K562 (cell line): ENCODE data around the gene EGR1. TPM values are rescaled to one million over a fixed set of nuclear protein-coding genes. Genes with fewer than 3 reads are reported as not detected.

Source experiments
- ATAC-seq: fragments of 200-7000 bp; cut with Tn5 transposase; 3 replicates; pipeline ENCODE4 v1.9.1; 2020; ENCODE audit warnings: moderate library complexity
- BruUV-seq: library from RNA; stranded (reverse); fragments of 400-500 nt; replicated peaks from 2 replicates; lab custom pipeline; 2021; lab: Mats Ljungman, UMichigan
- CTCF ChIA-PET: fragments of 300-600 bp; formaldehyde crosslinking; extraction: SDS; loops from one replicate; lab custom pipeline; 2021; ENCODE audit warnings: low intra/inter-chr PET ratio; lab: Yijun Ruan, JAX
- POLR2A ChIA-PET: fragments of 300-600, 350-650 bp; sonication (Branson Sonifier 250); formaldehyde crosslinking; extraction: SDS; loops from one replicate; lab custom pipeline; 2021; ENCODE audit warnings: antibody characterized with exemption, inconsistent platforms; lab: Yijun Ruan, JAX
- DNase-seq, 4 experiments: peaks; one replicate each; pipeline versions ENCODE4 v3.0.0 to v3.0.0-alpha.2; 2011 to 2018; ENCODE audit warnings: low spot score in 3 of 4, mixed read lengths in 3 of 4; ENCODE audit errors: extremely low read depth in 1 of 4
- FAIRE-seq: peaks from 2 replicates; lab custom pipeline; 2011; peaks lifted over from hg19 to GRCh38; lab: Jason Lieb, UNC
- H2AFZ ChIP-seq: 2 replicates; pipeline ENCODE4 v1.6.0; 2011; ENCODE audit warnings: low read depth, low read length, control low read depth, inconsistent platforms
- H3K27ac ChIP-seq: fragments of 200-600 bp; 3 replicates; pipeline ENCODE4 v1.8.0; 2011; ENCODE audit warnings: low read depth, mild to moderate bottlenecking, control low read depth, inconsistent platforms, low read length, moderate library complexity, mixed read lengths; ENCODE audit errors: extremely low read depth
- H3K27me3 ChIP-seq, 2 experiments: fragments of 300-600 bp in 1 of 2; 2 replicates in 1 of 2; 3 replicates in 1 of 2; pipeline versions ENCODE4 v1.6.0 to v1.8.0; 2011; ENCODE audit warnings: inconsistent platforms in 2 of 2, low read length in 2 of 2, mild to moderate bottlenecking in 1 of 2, mixed read lengths in 1 of 2, moderate library complexity in 1 of 2; ENCODE audit not compliant: control insufficient read depth in 2 of 2, insufficient read depth in 2 of 2
- H3K36me3 ChIP-seq: fragments of 300-600 bp; 3 replicates; pipeline ENCODE4 v1.8.0; 2011; ENCODE audit warnings: mild to moderate bottlenecking, low read length, inconsistent platforms; ENCODE audit not compliant: control insufficient read depth, insufficient read depth
- H3K4me1 ChIP-seq, 2 experiments: fragments of 200-600 bp in 1 of 2; replicated peaks in 1 of 2; 2 replicates in 1 of 2; 3 replicates in 1 of 2; pipeline versions ENCODE4 v1.5.1 to v1.8.0; 2011; ENCODE audit warnings: inconsistent platforms in 2 of 2, low read length in 2 of 2, mild to moderate bottlenecking in 1 of 2, mixed read lengths in 1 of 2, moderate library complexity in 1 of 2; ENCODE audit not compliant: control insufficient read depth in 2 of 2, insufficient read depth in 2 of 2
- H3K4me2 ChIP-seq: 2 replicates; pipeline ENCODE4 v1.6.1; 2011; ENCODE audit warnings: low read length, control low read depth, inconsistent platforms, mixed read lengths; ENCODE audit not compliant: insufficient read depth
- H3K4me3 ChIP-seq: fragments of 200-600 bp; sonication (generic), shearing (Covaris generic); 2 replicates; pipeline ENCODE4 v1.5.1; 2016; ENCODE audit warnings: control low read depth, inconsistent platforms
- H3K79me2 ChIP-seq: fragments of 200-600 bp; 3 replicates; pipeline ENCODE4 v1.8.0; 2011; ENCODE audit warnings: low read length, inconsistent platforms; ENCODE audit not compliant: control insufficient read depth, insufficient read depth
- H3K9ac ChIP-seq, 2 experiments: 2 replicates each; pipeline versions ENCODE4 v1.6.0 to v1.6.1; 2011; ENCODE audit warnings: low read depth in 2 of 2, low read length in 2 of 2, control low read depth in 1 of 2, inconsistent platforms in 1 of 2, mild to moderate bottlenecking in 1 of 2, mixed read lengths in 1 of 2; ENCODE audit not compliant: insufficient read depth in 1 of 2
- H3K9me1 ChIP-seq: one replicate; pipeline ENCODE4 v1.6.0; 2011; ENCODE audit warnings: inconsistent platforms, mild to moderate bottlenecking, low read length, moderate library complexity; ENCODE audit not compliant: control insufficient read depth, insufficient read depth
- H3K9me3 ChIP-seq: replicated peaks from 2 replicates; pipeline ENCODE4 v1.5.1; 2011; ENCODE audit warnings: low read depth, low read length, inconsistent platforms; ENCODE audit not compliant: control insufficient read depth, insufficient read depth
- H4K20me1 ChIP-seq: replicated peaks from 2 replicates; pipeline ENCODE4 v1.6.1; 2011; ENCODE audit warnings: low read length, inconsistent platforms, mixed read lengths; ENCODE audit not compliant: control insufficient read depth, insufficient read depth
- CXXC5 ChIP-seq: fragments of 250-450 bp; sonication (Bioruptor Pico); IDR thresholded peaks from 2 replicates; pipeline ENCODE4 v1.8.0; 2022; ENCODE audit warnings: inconsistent platforms, mild to moderate bottlenecking, moderate library complexity
- DNMT1 ChIP-seq: fragments of 450-650 bp; IDR thresholded peaks from 2 replicates; pipeline ENCODE4 v1.6.1; 2016; ENCODE audit warnings: antibody characterized with exemption, mild to moderate bottlenecking
- ESRRA ChIP-seq: fragments of 450-650 bp; IDR thresholded peaks from 2 replicates; pipeline ENCODE4 v1.6.1; 2014; ENCODE audit warnings: low read depth, mild to moderate bottlenecking, moderate library complexity, borderline replicate concordance
- MAZ ChIP-seq, 2 experiments: fragments of 450-650 bp in 1 of 2; sonication (generic) in 1 of 2; formaldehyde crosslinking; IDR thresholded peaks in 1 of 2; conservative IDR thresholded peaks in 1 of 2; 2 replicates each; pipeline versions ENCODE4 v1.4.0 to v1.5.0; 2020; ENCODE audit warnings: mild to moderate bottlenecking in 1 of 2, missing genetic modification reagents in 1 of 2
- MCM2 ChIP-seq: fragments of 450-650 bp; IDR thresholded peaks from 2 replicates; pipeline ENCODE4 v1.6.1; 2017; ENCODE audit warnings: low read depth, mild to moderate bottlenecking
- NCOR1 ChIP-seq: fragments of 450-650 bp; IDR thresholded peaks from 2 replicates; pipeline ENCODE4 v1.6.1; 2016; ENCODE audit warnings: mild to moderate bottlenecking, moderate library complexity
- RHOXF2B ChIP-seq: fragments of 250-450 bp; sonication (Bioruptor Pico); conservative IDR thresholded peaks from 2 replicates; pipeline ENCODE4 v1.5.1; 2021
- ZBTB7A ChIP-seq: IDR thresholded peaks from 2 replicates; pipeline ENCODE4 v1.6.1; 2011; ENCODE audit warnings: low read depth, mild to moderate bottlenecking, low read length, moderate library complexity, borderline replicate concordance; ENCODE audit not compliant: control insufficient read depth
- ZNF143 ChIP-seq: sonication (generic); formaldehyde crosslinking; IDR thresholded peaks from 2 replicates; pipeline ENCODE4 v1.9.0; 2022; ENCODE audit warnings: mild to moderate bottlenecking, missing genetic modification reagents
- WGBS: fragments of 100-300 bp; shearing (Covaris generic); methylation state at CpG from one replicate; pipeline ENCODE4 v1.1.6; 2016; ENCODE audit warnings: low coverage, mixed read lengths; ENCODE audit not compliant: insufficient coverage; ENCODE audit errors: missing lambda C conversion rate; 5-methylcytosine and 5-hydroxymethylcytosine counted together
- in situ Hi-C: fragments of 300-500 bp; cut with MboI; formaldehyde crosslinking; loops from 4 replicates; pipeline ENCODE4 v1.15.0; 2018; ENCODE audit warnings: inconsistent platforms, mixed read lengths
- intact Hi-C: fragments of 100-400 bp; cut with micrococcal nuclease; formaldehyde crosslinking; loops from 2 replicates; pipeline ENCODE4 v1.14.2; 2022
- polyA plus RNA-seq, 8 experiments: library from polyadenylated mRNA; depleted of rRNA in 4 of 8; stranded (reverse) in 5 of 8; unstranded in 3 of 8; fragments of >200 nt; fragmentation: Nextera tagmentation in 2 of 8; fragmentation: Illumina TruSeq in 1 of 8; extraction: Ambion mirVana in 2 of 8; extraction: Trizol in 1 of 8; gene quantifications; 2 replicates each; pipeline versions ENCODE4 v1.2.1 to v1.2.3, GENCODE V29; 2011 to 2014; ENCODE audit warnings: inconsistent platforms in 1 of 8, missing spikeins in 1 of 8
- total RNA-seq, 7 experiments: library from RNA; depleted of rRNA in 6 of 7; stranded (reverse); fragments of >200 nt in 6 of 7; fragmentation: Illumina TruSeq in 2 of 7; extraction: Trizol in 2 of 7; gene quantifications; 2 replicates each; pipeline versions ENCODE4 v1.2.1 to v1.2.3, GENCODE V29; 2011 to 2021; ENCODE audit warnings: low replicate concordance in 1 of 7
- TF ChIP-seq, protein P1 (sequence below): fragments of 200-800 bp; sonication (Bioruptor generic); IDR thresholded peaks from 2 replicates; pipeline ENCODE4 v1.6.1; 2016; ENCODE audit warnings: missing genetic modification characterization, missing compliant biosample characterization
- TF ChIP-seq, protein P2 (sequence below): fragments of 250-450 bp; sonication (Bioruptor Pico); IDR thresholded peaks from 2 replicates; pipeline ENCODE4 v1.4.0; 2020; ENCODE audit warnings: mild to moderate bottlenecking, moderate library complexity, borderline replicate concordance

EGR1 gene
- total and polyA plus RNA-seq, 9 of the 15 experiments (the other 6 are each of a cell fraction or from before 2014, with no cell fraction given) = 1.3 to 132 (median 21.5) TPM

- TF ChIP-seq, protein P1, sequence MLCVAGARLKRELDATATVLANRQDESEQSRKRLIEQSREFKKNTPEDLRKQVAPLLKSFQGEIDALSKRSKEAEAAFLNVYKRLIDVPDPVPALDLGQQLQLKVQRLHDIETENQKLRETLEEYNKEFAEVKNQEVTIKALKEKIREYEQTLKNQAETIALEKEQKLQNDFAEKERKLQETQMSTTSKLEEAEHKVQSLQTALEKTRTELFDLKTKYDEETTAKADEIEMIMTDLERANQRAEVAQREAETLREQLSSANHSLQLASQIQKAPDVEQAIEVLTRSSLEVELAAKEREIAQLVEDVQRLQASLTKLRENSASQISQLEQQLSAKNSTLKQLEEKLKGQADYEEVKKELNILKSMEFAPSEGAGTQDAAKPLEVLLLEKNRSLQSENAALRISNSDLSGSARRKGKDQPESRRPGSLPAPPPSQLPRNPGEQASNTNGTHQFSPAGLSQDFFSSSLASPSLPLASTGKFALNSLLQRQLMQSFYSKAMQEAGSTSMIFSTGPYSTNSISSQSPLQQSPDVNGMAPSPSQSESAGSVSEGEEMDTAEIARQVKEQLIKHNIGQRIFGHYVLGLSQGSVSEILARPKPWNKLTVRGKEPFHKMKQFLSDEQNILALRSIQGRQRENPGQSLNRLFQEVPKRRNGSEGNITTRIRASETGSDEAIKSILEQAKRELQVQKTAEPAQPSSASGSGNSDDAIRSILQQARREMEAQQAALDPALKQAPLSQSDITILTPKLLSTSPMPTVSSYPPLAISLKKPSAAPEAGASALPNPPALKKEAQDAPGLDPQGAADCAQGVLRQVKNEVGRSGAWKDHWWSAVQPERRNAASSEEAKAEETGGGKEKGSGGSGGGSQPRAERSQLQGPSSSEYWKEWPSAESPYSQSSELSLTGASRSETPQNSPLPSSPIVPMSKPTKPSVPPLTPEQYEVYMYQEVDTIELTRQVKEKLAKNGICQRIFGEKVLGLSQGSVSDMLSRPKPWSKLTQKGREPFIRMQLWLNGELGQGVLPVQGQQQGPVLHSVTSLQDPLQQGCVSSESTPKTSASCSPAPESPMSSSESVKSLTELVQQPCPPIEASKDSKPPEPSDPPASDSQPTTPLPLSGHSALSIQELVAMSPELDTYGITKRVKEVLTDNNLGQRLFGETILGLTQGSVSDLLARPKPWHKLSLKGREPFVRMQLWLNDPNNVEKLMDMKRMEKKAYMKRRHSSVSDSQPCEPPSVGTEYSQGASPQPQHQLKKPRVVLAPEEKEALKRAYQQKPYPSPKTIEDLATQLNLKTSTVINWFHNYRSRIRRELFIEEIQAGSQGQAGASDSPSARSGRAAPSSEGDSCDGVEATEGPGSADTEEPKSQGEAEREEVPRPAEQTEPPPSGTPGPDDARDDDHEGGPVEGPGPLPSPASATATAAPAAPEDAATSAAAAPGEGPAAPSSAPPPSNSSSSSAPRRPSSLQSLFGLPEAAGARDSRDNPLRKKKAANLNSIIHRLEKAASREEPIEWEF (CRISPR knock-in tag) = no peak
- TF ChIP-seq MAZ (CRISPR knock-in tag; conservative IDR thresholded peaks at IDR 0.05 in 1 of 2, IDR thresholded peaks at IDR 0.05 in 1 of 2) = no peak
These were observed 46.8 kb upstream of the EGR1 start (continued) for GRCh38 chr5:138418444-138418843.

GRCh38 chr5:138425079-138425478 lies 40.2 kb upstream of the EGR1 start:
- H3K9me3 ChIP-seq = no peaks in the 10 kb centered on the region
- TF ChIP-seq ZNF143 (CRISPR knock-in tag) (no peak), NCOR1 (no peak), ESRRA (no peak), RHOXF2B (CRISPR knock-in tag) (no peak), ZBTB7A (no peak), MCM2 (no peak), DNMT1 (no peak), CXXC5 (CRISPR knock-in tag) (no peak)
- TF ChIP-seq, protein P2, sequence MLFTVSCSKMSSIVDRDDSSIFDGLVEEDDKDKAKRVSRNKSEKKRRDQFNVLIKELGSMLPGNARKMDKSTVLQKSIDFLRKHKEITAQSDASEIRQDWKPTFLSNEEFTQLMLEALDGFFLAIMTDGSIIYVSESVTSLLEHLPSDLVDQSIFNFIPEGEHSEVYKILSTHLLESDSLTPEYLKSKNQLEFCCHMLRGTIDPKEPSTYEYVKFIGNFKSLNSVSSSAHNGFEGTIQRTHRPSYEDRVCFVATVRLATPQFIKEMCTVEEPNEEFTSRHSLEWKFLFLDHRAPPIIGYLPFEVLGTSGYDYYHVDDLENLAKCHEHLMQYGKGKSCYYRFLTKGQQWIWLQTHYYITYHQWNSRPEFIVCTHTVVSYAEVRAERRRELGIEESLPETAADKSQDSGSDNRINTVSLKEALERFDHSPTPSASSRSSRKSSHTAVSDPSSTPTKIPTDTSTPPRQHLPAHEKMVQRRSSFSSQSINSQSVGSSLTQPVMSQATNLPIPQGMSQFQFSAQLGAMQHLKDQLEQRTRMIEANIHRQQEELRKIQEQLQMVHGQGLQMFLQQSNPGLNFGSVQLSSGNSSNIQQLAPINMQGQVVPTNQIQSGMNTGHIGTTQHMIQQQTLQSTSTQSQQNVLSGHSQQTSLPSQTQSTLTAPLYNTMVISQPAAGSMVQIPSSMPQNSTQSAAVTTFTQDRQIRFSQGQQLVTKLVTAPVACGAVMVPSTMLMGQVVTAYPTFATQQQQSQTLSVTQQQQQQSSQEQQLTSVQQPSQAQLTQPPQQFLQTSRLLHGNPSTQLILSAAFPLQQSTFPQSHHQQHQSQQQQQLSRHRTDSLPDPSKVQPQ (CRISPR knock-in tag) = no peak
- no peak overlapping the region for H2AFZ ChIP-seq
- 100% methylated on average over 1 of the region's 1 CpG for WGBS
- no peaks in the 10 kb centered on the region for H3K4me1 ChIP-seq
- H3K27ac ChIP-seq = no peak overlapping the region
- BruUV-seq = no TSS peak
- H3K27me3 ChIP-seq = no peaks in the 10 kb centered on the region
- in situ Hi-C loops (no loop called here), intact Hi-C loops (no loop called here)
- DNase-seq (no peak), ATAC-seq (no peak), FAIRE-seq (no peak)
- H3K79me2 ChIP-seq = no peaks in the 10 kb centered on the region
- POLR2A ChIA-PET = interaction anchor here (0.6 to 1.1 kb wide), 2 partner anchors 24 to 239 kb away, joined by 3 to 4 read pairs; no protein-coding TSS in a partner anchor
- H4K20me1 ChIP-seq = no peaks in the 10 kb centered on the region
- no peaks in the 10 kb centered on the region for H3K9me1 ChIP-seq
- no peak overlapping the region for H3K9ac ChIP-seq
- CTCF ChIA-PET = no interaction called here
- H3K36me3 ChIP-seq = peaks cover 88% of the 10 kb centered on the region
- H3K4me3 ChIP-seq = no peak overlapping the region
- no peak overlapping the region for H3K4me2 ChIP-seq
